GM18502 (cell line): ENCODE data around the gene FKBP2.

Source experiments
- ATAC-seq: cut with Tn5 transposase; IDR thresholded peaks from one replicate; pipeline ENCODE4 v1.9.1; 2021; ENCODE audit warnings: mild to moderate bottlenecking; ENCODE audit not compliant: unreplicated experiment, poor library complexity

Gene FKBP2

GRCh38 chr11:64260147-64260708 lies 19.3 kb downstream of the FKBP2 start:
- ATAC-seq = no peak

GRCh38 chr11:64261556-64262080 lies 20.7 kb downstream of the FKBP2 start:
- ATAC-seq = no peak

- ATAC-seq = no peak
These were observed 21.5 kb downstream of the FKBP2 start for GRCh38 chr11:64262271-64263002.

GRCh38 chr11:64263021-64263946 lies 22.4 kb downstream of the FKBP2 start:
- no peak for ATAC-seq

- ATAC-seq = no peak
These were observed 23.0 kb downstream of the FKBP2 start for GRCh38 chr11:64263947-64264317.

GRCh38 chr11:64264371-64264852 lies 23.5 kb downstream of the FKBP2 start:
- ATAC-seq = no peak

- no peak for ATAC-seq
These were observed 24.6 kb downstream of the FKBP2 start for GRCh38 chr11:64265176-64266160.

GRCh38 chr11:64266339-64266738 lies 25.4 kb downstream of the FKBP2 start:
- no peak for ATAC-seq

- ATAC-seq = no peak
These were observed 26.5 kb downstream of the FKBP2 start for GRCh38 chr11:64267207-64267945.

GRCh38 chr11:64268025-64268892 lies 27.4 kb downstream of the FKBP2 start:
- ATAC-seq = no peak

GRCh38 chr11:64268893-64269539 lies 28.1 kb downstream of the FKBP2 start:
- ATAC-seq = peak; percentile 8

- ATAC-seq = peak; percentile 64
These were observed 28.8 kb downstream of the FKBP2 start for GRCh38 chr11:64269540-64270220.

- no peak for ATAC-seq
These were observed 34.3 kb downstream of the FKBP2 start for GRCh38 chr11:64275031-64275800.

- ATAC-seq = no peak
These were observed 34.9 kb downstream of the FKBP2 start for GRCh38 chr11:64275841-64276240.

GRCh38 chr11:64276653-64277431 lies 35.9 kb downstream of the FKBP2 start:
- ATAC-seq = no peak
